Fibroblast of the aortic adventitia (primary cell): ENCODE measurements around the gene INPPL1. TPM values are rescaled to one million over a fixed set of nuclear protein-coding genes. Genes with fewer than 3 reads are reported as not detected.
A peak's percentile ranks its signal among the peaks of the same experiment; 100 is the strongest.
"Not testable (repeated sequence)": the region's sequence is repeated elsewhere in the genome, so short reads cannot be mapped to it uniquely, and the experiment has no call there.

Experiments
- DNase-seq: peaks from one replicate; pipeline ENCODE4 v3.0.0-alpha.2; 2010; ENCODE audit warnings: low read depth
- H3K4me3 ChIP-seq: 2 replicates; pipeline ENCODE4 v1.5.1; 2011; ENCODE audit warnings: low read depth, mild to moderate bottlenecking, control low read depth, low read length, moderate library complexity
- total RNA-seq: library from RNA; depleted of rRNA; stranded (reverse); fragments of >200 nt; gene quantifications from 2 replicates; pipeline ENCODE4 v1.2.3, GENCODE V29; 2012; ENCODE audit warnings: low replicate concordance
- TF ChIP-seq, protein P1 (sequence below): IDR thresholded peaks from 2 replicates; pipeline ENCODE4 v1.5.1; 2011; ENCODE audit warnings: mild to moderate bottlenecking, low read length, control low read depth, inconsistent platforms; ENCODE audit not compliant: insufficient read depth

Gene INPPL1
- total RNA-seq, 1 donor: 54.6 TPM

DNA sequence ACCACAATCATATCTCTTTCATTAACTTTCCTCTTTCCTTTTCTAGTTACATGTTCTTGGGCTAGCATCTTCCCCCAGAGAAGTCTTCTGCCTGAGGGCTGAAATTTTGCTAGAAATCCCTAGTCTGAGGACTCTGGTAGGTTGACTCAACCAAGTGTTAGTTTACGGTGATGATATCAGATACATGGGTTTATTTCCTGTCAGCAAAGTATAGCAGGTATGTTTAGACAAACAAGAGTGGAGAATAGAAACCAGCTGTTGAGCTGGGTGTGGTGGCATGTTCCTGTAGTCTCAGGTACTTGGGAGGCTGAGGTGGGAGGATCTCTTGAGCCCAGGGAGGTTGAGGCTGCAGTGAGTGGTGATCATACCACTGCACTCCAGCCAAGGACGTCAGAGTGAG is 21.4 kb upstream of the INPPL1 start:
- no peak overlapping the region for H3K4me3 ChIP-seq
- TF ChIP-seq, protein P1, sequence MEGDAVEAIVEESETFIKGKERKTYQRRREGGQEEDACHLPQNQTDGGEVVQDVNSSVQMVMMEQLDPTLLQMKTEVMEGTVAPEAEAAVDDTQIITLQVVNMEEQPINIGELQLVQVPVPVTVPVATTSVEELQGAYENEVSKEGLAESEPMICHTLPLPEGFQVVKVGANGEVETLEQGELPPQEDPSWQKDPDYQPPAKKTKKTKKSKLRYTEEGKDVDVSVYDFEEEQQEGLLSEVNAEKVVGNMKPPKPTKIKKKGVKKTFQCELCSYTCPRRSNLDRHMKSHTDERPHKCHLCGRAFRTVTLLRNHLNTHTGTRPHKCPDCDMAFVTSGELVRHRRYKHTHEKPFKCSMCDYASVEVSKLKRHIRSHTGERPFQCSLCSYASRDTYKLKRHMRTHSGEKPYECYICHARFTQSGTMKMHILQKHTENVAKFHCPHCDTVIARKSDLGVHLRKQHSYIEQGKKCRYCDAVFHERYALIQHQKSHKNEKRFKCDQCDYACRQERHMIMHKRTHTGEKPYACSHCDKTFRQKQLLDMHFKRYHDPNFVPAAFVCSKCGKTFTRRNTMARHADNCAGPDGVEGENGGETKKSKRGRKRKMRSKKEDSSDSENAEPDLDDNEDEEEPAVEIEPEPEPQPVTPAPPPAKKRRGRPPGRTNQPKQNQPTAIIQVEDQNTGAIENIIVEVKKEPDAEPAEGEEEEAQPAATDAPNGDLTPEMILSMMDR: no peak
- no peak for DNase-seq

DNA sequence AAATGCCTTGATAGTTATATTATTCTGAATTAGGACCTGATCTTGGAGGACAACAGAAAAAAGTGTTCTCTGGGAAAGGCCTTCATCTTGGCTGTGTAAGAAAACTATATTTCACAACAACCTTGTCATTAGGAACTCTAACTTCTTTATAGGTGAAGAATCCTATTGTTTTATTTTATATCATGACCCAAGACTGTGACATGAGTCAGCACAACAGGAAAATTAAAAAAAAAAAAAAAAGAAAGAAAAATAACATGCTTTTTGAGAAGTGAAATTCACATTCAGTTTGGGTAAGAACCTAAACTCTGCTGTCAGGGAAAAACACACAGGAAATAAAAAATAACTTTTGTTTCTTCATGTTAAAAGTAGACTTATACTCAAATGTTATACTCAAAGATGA is 19.7 kb upstream of the INPPL1 start:
- no peak overlapping the region for H3K4me3 ChIP-seq
- peak; percentile 30 for DNase-seq
- TF ChIP-seq, protein P1: no peak

DNA sequence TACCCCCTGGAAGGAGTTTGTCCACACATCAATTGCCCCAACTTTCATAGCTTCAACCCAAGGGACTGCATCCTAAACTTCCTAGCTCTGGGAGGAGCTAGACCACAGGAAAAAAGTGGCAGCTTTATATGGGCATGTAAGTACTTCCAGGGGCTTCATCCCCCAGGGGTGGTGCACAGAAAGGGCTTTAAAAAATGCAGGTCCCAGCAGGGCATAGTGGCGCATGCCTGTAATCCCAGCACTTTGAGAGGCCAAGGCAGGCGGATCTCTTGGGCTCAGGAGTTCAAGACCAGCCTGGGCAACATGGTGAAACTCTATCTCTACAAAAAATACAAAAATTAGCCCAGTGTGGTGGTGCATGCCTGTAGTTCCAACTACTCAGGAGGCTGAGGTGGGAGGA is 17.8 kb upstream of the INPPL1 start:
- not testable (repeated sequence) for H3K4me3 ChIP-seq, DNase-seq

DNA sequence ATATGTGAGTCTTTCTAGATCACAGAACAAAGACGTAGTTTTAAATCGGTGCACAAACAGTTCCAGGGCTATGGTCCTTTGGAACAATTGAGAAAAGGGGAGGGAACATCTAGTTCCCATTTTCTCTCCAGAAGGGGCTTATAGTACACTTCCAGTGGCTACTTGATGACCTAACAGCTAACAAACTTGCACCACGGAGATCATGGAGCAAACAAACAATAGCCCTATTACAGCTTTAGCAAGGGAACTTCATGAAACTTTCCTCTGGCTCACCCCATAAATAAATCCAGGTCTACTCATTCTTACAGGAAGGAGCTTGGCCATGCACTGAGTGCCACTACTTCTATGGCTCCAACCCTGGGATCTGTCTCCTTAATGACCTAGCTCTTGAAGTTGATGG is 16.3 kb upstream of the INPPL1 start:
- DNase-seq: no peak
- TF ChIP-seq, protein P1: no peak
- H3K4me3 ChIP-seq: no peak overlapping the region

DNA sequence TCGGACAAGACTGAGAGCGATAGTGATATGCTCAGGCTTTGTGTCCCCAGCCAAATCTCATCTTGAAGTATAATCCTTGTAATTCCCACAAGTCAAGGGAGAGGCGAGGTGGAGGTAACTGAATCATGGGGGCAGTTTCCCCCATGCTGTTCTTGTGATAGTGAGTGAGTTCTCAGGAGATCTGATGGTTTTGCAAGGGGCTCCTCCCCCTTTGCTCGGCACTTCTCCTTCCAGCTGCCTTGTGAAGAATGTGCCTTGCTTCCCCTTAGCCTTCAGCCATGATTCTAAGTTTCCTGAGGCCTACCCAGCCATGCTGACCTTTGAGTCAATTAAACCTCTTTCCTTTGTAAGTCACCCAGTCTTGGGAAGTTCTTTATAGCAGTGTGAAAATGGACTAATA is 15.5 kb upstream of the INPPL1 start:
- TF ChIP-seq, protein P1: no peak

DNA sequence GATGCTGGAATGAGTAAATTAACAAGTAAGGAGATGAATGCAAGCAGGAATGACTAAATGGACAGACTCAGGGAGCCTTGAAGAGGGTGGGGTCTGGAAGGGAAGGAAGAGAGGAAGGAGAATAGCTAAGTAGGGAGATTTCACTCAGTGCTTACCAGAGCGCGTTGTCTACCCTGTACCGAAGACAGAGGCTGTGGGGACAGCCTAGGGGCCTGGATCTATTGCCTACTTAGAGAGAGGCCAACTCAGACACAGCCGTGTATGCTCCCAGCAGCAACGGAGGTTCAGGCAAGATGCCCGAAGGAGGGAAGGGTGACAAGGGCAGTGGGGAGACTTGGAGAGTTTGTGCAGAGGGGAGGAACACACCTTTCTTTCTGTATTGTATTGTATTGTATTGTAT is 7.9 kb upstream of the INPPL1 start, which contains the start of gene FOLR2:
FOLR2 (plus strand) TSS at position 157 of the 400 bp plus-strand sequence. CDS start 1,791 bp downstream, outside the sequence.
- TF ChIP-seq, protein P1: no peak
- H3K4me3 ChIP-seq: no peak within 1 kb of the TSS
- DNase-seq: no peak

More for the DNA sequence above, 15.5 kb upstream of the INPPL1 start:
- no peak overlapping the region for H3K4me3 ChIP-seq
- DNase-seq: no peak

DNA sequence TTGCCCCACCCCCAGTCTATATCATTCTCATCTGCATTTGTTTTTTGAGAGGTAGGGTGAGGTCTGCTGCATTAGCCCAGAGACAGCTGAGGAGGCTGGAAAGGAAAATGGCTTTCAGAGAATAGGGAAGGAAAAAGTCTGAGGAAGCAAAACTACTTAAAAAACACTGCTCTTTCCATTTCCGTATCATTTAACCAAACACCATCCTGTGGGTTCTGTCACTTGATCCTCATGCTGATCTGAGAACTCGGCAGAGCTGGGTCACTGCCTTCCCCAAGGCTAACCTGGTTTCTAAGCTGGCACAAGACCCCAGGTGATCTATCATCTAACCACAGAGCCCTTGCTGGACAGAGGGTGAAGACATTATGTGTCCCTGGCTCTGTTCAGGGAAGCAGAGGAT is 6.7 kb upstream of the INPPL1 start:
- no peak overlapping the region for H3K4me3 ChIP-seq
- TF ChIP-seq, protein P1: no peak
- DNase-seq: no peak
